SJSA1 (cell line): ENCODE results near the gene RHAG. TPM values are rescaled to one million over a fixed set of nuclear protein-coding genes. Genes with fewer than 3 reads are reported as not detected.
"Not testable (repeated sequence)": the region's sequence is repeated elsewhere in the genome, so short reads cannot be mapped to it uniquely, and the experiment has no call there.

Experiments used
- DNase-seq, 2 experiments: peaks; one replicate each; pipeline ENCODE4 v3.0.0-alpha.2; 2015 to 2020; ENCODE audit warnings: low spot score in 2 of 2, low read depth in 1 of 2
- H3K27ac ChIP-seq: fragments of 250-450 bp; sonication (Bioruptor Pico); 2 replicates; pipeline ENCODE4 v1.5.1; 2020; ENCODE audit warnings: mild to moderate bottlenecking, moderate library complexity
- H3K27me3 ChIP-seq: fragments of 250-450 bp; sonication (Bioruptor Pico); replicated peaks from 2 replicates; pipeline ENCODE4 v1.5.1; 2020; ENCODE audit warnings: mild to moderate bottlenecking, moderate library complexity
- H3K36me3 ChIP-seq: fragments of 250-450 bp; sonication (Bioruptor Pico); 2 replicates; pipeline ENCODE4 v1.5.1; 2020; ENCODE audit warnings: mild to moderate bottlenecking
- H3K4me1 ChIP-seq: fragments of 250-450 bp; sonication (Bioruptor Pico); replicated peaks from 2 replicates; pipeline ENCODE4 v1.6.1; 2021; ENCODE audit warnings: mild to moderate bottlenecking
- H3K4me3 ChIP-seq: fragments of 250-450 bp; sonication (Bioruptor Pico); 2 replicates; pipeline ENCODE4 v1.5.1; 2020; ENCODE audit warnings: mild to moderate bottlenecking
- H3K9me3 ChIP-seq: fragments of 250-450 bp; sonication (Bioruptor Pico); replicated peaks from 2 replicates; pipeline ENCODE4 v1.5.1; 2020; ENCODE audit warnings: mild to moderate bottlenecking
- total RNA-seq: library from RNA; depleted of rRNA; stranded (reverse); fragments of >200 nt; shearing (Covaris generic); gene quantifications from 2 replicates; pipeline ENCODE4 v1.2.3, GENCODE V29; 2014; rRNA removed

Gene RHAG
- total RNA-seq: not detected in 2 replicates

GRCh38 chr6:49636713-49637349 lies at the start of gene RHAG:
TSS of gene RHAG (minus strand) at chr6:49636839. CDS start at chr6:49636812, 27 bp downstream.
- Histone ChIP-seq H3K36me3 (no peaks in the 10 kb centered on the region), H3K27ac (no peak within 1 kb of the TSS), H3K27me3 (no peaks in the 10 kb centered on the region), H3K4me3 (no peak within 1 kb of the TSS), H3K9me3 (no peaks in the 10 kb centered on the region), H3K4me1 (no peaks in the 10 kb centered on the region)
- no peak for DNase-seq

- H3K36me3 ChIP-seq: no peaks in the 10 kb centered on the region
- H3K4me1 ChIP-seq: no peaks in the 10 kb centered on the region
- H3K27ac ChIP-seq: no peak overlapping the region
- no peak overlapping the region for H3K4me3 ChIP-seq
- no peak for DNase-seq
- no peaks in the 10 kb centered on the region for H3K9me3 ChIP-seq
- H3K27me3 ChIP-seq: no peaks in the 10 kb centered on the region
Observed at GRCh38 chr6:49676671-49677281, 40.1 kb upstream of the RHAG start.

- no peak for DNase-seq
- H3K27me3 ChIP-seq: no peaks in the 10 kb centered on the region
- no peaks in the 10 kb centered on the region for H3K4me1 ChIP-seq
- no peaks in the 10 kb centered on the region for H3K36me3 ChIP-seq
- no peaks in the 10 kb centered on the region for H3K9me3 ChIP-seq
- no peak overlapping the region for H3K4me3 ChIP-seq
- H3K27ac ChIP-seq: no peak overlapping the region
Observed at GRCh38 chr6:49675816-49676215, 39.2 kb upstream of the RHAG start.

- Histone ChIP-seq H3K4me3 (no peak overlapping the region), H3K27me3 (no peaks in the 10 kb centered on the region), H3K27ac (no peak overlapping the region), H3K9me3 (no peaks in the 10 kb centered on the region), H3K36me3 (no peaks in the 10 kb centered on the region), H3K4me1 (no peaks in the 10 kb centered on the region)
- no peak for DNase-seq
Observed at GRCh38 chr6:49668083-49668511, 31.5 kb upstream of the RHAG start.

GRCh38 chr6:49666930-49667757 lies 30.5 kb upstream of the RHAG start:
- Histone ChIP-seq H3K36me3 (no peaks in the 10 kb centered on the region), H3K4me1 (no peaks in the 10 kb centered on the region), H3K4me3 (no peak overlapping the region), H3K9me3 (no peaks in the 10 kb centered on the region), H3K27me3 (no peaks in the 10 kb centered on the region), H3K27ac (no peak overlapping the region)
- DNase-seq: no peak

- Histone ChIP-seq H3K9me3 (no peaks in the 10 kb centered on the region), H3K27me3 (no peaks in the 10 kb centered on the region), H3K4me1 (no peaks in the 10 kb centered on the region), H3K4me3 (no peak overlapping the region), H3K27ac (no peak overlapping the region), H3K36me3 (no peaks in the 10 kb centered on the region)
- no peak for DNase-seq
Observed at GRCh38 chr6:49666480-49666879, 29.8 kb upstream of the RHAG start.

- no peaks in the 10 kb centered on the region for H3K36me3 ChIP-seq
- no peak overlapping the region for H3K27ac ChIP-seq
- H3K4me1 ChIP-seq: no peaks in the 10 kb centered on the region
- DNase-seq: no peak
- no peaks in the 10 kb centered on the region for H3K9me3 ChIP-seq
- no peak overlapping the region for H3K4me3 ChIP-seq
- no peaks in the 10 kb centered on the region for H3K27me3 ChIP-seq
Observed at GRCh38 chr6:49664817-49665216, 28.2 kb upstream of the RHAG start.

GRCh38 chr6:49664054-49664453 lies 27.4 kb upstream of the RHAG start:
- not testable (repeated sequence) for H3K4me1 ChIP-seq, H3K4me3 ChIP-seq, H3K9me3 ChIP-seq, H3K36me3 ChIP-seq, DNase-seq, H3K27ac ChIP-seq, H3K27me3 ChIP-seq

GRCh38 chr6:49662892-49663261 lies 26.2 kb upstream of the RHAG start:
- H3K4me1 ChIP-seq: no peaks in the 10 kb centered on the region
- DNase-seq: no peak
- no peaks in the 10 kb centered on the region for H3K36me3 ChIP-seq
- no peaks in the 10 kb centered on the region for H3K9me3 ChIP-seq
- H3K27me3 ChIP-seq: no peaks in the 10 kb centered on the region
- H3K4me3 ChIP-seq: no peak overlapping the region
- no peak overlapping the region for H3K27ac ChIP-seq

GRCh38 chr6:49662231-49662891 lies 25.7 kb upstream of the RHAG start:
- DNase-seq: no peak
- Histone ChIP-seq H3K4me1 (no peaks in the 10 kb centered on the region), H3K36me3 (no peaks in the 10 kb centered on the region), H3K9me3 (no peaks in the 10 kb centered on the region), H3K27me3 (no peaks in the 10 kb centered on the region), H3K4me3 (no peak overlapping the region), H3K27ac (no peak overlapping the region)

GRCh38 chr6:49653942-49654341 lies 17.3 kb upstream of the RHAG start:
- H3K4me1 ChIP-seq: no peaks in the 10 kb centered on the region
- no peak overlapping the region for H3K4me3 ChIP-seq
- no peaks in the 10 kb centered on the region for H3K27me3 ChIP-seq
- no peaks in the 10 kb centered on the region for H3K36me3 ChIP-seq
- DNase-seq: no peak
- H3K9me3 ChIP-seq: no peaks in the 10 kb centered on the region
- H3K27ac ChIP-seq: no peak overlapping the region

- Histone ChIP-seq H3K27me3 (no peaks in the 10 kb centered on the region), H3K36me3 (no peaks in the 10 kb centered on the region), H3K4me1 (no peaks in the 10 kb centered on the region), H3K27ac (no peak overlapping the region), H3K4me3 (no peak overlapping the region), H3K9me3 (no peaks in the 10 kb centered on the region)
- no peak for DNase-seq
Observed at GRCh38 chr6:49653438-49653837, 16.8 kb upstream of the RHAG start.

- Histone ChIP-seq H3K27me3 (no peaks in the 10 kb centered on the region), H3K36me3 (no peaks in the 10 kb centered on the region), H3K4me1 (no peaks in the 10 kb centered on the region), H3K4me3 (no peak overlapping the region), H3K27ac (no peak overlapping the region), H3K9me3 (no peaks in the 10 kb centered on the region)
- no peak for DNase-seq
Observed at GRCh38 chr6:49651239-49651638, 14.6 kb upstream of the RHAG start.

- no peak for DNase-seq
- H3K4me3 ChIP-seq: no peak overlapping the region
Observed at GRCh38 chr6:49649988-49650387, 13.3 kb upstream of the RHAG start.

More at GRCh38 chr6:49649988-49650387, 13.3 kb upstream of the RHAG start:
- Histone ChIP-seq H3K27ac (no peak overlapping the region), H3K9me3 (no peaks in the 10 kb centered on the region), H3K27me3 (no peaks in the 10 kb centered on the region), H3K4me1 (no peaks in the 10 kb centered on the region), H3K36me3 (no peaks in the 10 kb centered on the region)
